ENCODE data around the gene CYSTM1. TPM values are rescaled to one million over a fixed set of nuclear protein-coding genes. Genes with fewer than 3 reads are reported as not detected.

The CYSTM1 gene
- total RNA-seq: 10 to 100 TPM; 56.8 to 97.2 TPM

- 2 to 4% methylated on average over 18 to 61 of the region's 61 CpGs for WGBS, 2 donors
- H3K27me3 ChIP-seq: no peaks in the 10 kb centered on the region
- no peaks in the 10 kb centered on the region for H3K36me3 ChIP-seq (replicated peaks in 1 of 2; ENCODE audit: insufficient read depth in 1 of 2, low read depth in 2 of 2)
- H3K4me1 ChIP-seq: peaks cover 37% of the 10 kb centered on the region
- intact Hi-C loops (cut with DNase I): no loop called here
- DNase-seq (peak; percentile 98 to 99 (median 98)), ATAC-seq (peak; percentile 91)
- peak within 1 kb of the TSS; percentile 83 to 94 for H3K4me3 ChIP-seq
- H3K27ac ChIP-seq: peak within 1 kb of the TSS; percentile 89 to 100 (median 98)
- TF ChIP-seq POLR2A (IDR thresholded peaks at IDR 0.05): peak; percentile 94 to 97 (median 95)
- TF ChIP-seq CTCF (IDR thresholded peaks at IDR 0.05): peak in 1 of 7 experiments; percentile 27
- H3K9me3 ChIP-seq: no peaks in the 10 kb centered on the region
These were observed at the start of gene CYSTM1 for GRCh38 chr5:140174465-140175366. Gene CYSTM1, plus strand, starts transcription at chr5:140175188. Its CDS starts 19,278 bp downstream, at chr5:140194466.

GRCh38 chr5:140125637-140126036 is 49.4 kb upstream of the CYSTM1 start, which contains the start of gene IGIP:
Gene IGIP, plus strand, starts transcription at chr5:140125937. Its CDS starts 2,540 bp downstream, at chr5:140128477.
- Histone ChIP-seq H3K4me3 (no peak within 1 kb of the TSS), H3K27ac (no peak within 1 kb of the TSS), H3K9me3 (no peaks in the 10 kb centered on the region), H3K4me1 (peaks cover 25% of the 10 kb centered on the region), H3K36me3 (replicated peaks in 1 of 2; ENCODE audit: insufficient read depth in 1 of 2, low read depth in 2 of 2) (no peaks in the 10 kb centered on the region), H3K27me3 (no peaks in the 10 kb centered on the region)
- WGBS, 2 donors: 96% methylated on average over 4 of the region's 4 CpGs
- TF ChIP-seq CTCF (IDR thresholded peaks at IDR 0.05) (no peak), POLR2A (IDR thresholded peaks at IDR 0.05) (no peak)
- ATAC-seq: no peak
- intact Hi-C loops (cut with DNase I): no loop called here
- no peak for DNase-seq

GRCh38 chr5:140126315-140127012 is 48.5 kb upstream of the CYSTM1 start:
- Histone ChIP-seq H3K27ac (no peak overlapping the region), H3K9me3 (no peaks in the 10 kb centered on the region), H3K4me1 (peaks cover 25% of the 10 kb centered on the region), H3K36me3 (replicated peaks in 1 of 2; ENCODE audit: insufficient read depth in 1 of 2, low read depth in 2 of 2) (no peaks in the 10 kb centered on the region), H3K4me3 (no peak overlapping the region), H3K27me3 (no peaks in the 10 kb centered on the region)
- WGBS, 2 donors: 63 to 72% methylated on average over 6 of the region's 6 CpGs
- intact Hi-C loops (cut with DNase I): no loop called here
- ATAC-seq (no peak), DNase-seq (peak in 1 of 4 donors; percentile 8)
- TF ChIP-seq POLR2A (IDR thresholded peaks at IDR 0.05) (no peak), CTCF (IDR thresholded peaks at IDR 0.05) (no peak)

- ATAC-seq (no peak), DNase-seq (peak in 1 of 4 donors; percentile 40)
- Histone ChIP-seq H3K27me3 (no peaks in the 10 kb centered on the region), H3K9me3 (no peaks in the 10 kb centered on the region), H3K4me1 (peaks cover 36% of the 10 kb centered on the region), H3K4me3 (no peak overlapping the region), H3K27ac (no peak overlapping the region), H3K36me3 (replicated peaks in 1 of 2; ENCODE audit: insufficient read depth in 1 of 2, low read depth in 2 of 2) (no peaks in the 10 kb centered on the region)
- intact Hi-C loops (cut with DNase I): no loop called here
- no peak for TF ChIP-seq POLR2A (IDR thresholded peaks at IDR 0.05)
- TF ChIP-seq CTCF (IDR thresholded peaks at IDR 0.05): no peak
- 33 to 45% methylated on average over 5 of the region's 5 CpGs for WGBS, 2 donors
These were observed 46.6 kb upstream of the CYSTM1 start for GRCh38 chr5:140128376-140128775.

Data from body of pancreas (tissue), 4 donors.